K562 (cell line): ENCODE data around the gene ZNF48. TPM values are rescaled to one million over a fixed set of nuclear protein-coding genes. Genes with fewer than 3 reads are reported as not detected.

Source experiments
- BRD9 ChIP-seq: fragments of 450-650 bp; IDR thresholded peaks from 2 replicates; pipeline ENCODE4 v1.6.1; 2018; ENCODE audit warnings: low read depth; ENCODE audit not compliant: partially characterized antibody
- CBX3 ChIP-seq, 2 experiments: IDR thresholded peaks; 1 replicate in 1 of 2; 2 replicates in 1 of 2; pipeline ENCODE4 v1.6.1; 2012; ENCODE audit warnings: inconsistent platforms in 2 of 2, low read length in 2 of 2, borderline replicate concordance in 1 of 2, control low read depth in 1 of 2
- FOXJ2 ChIP-seq: fragments of 200-800 bp; sonication (Bioruptor generic); IDR thresholded peaks from 2 replicates; pipeline ENCODE4 v1.6.1; 2016; ENCODE audit warnings: missing genetic modification characterization, missing compliant biosample characterization
- FOXM1 ChIP-seq, 2 experiments: fragments of 450-650 bp in 1 of 2; sonication (generic) in 1 of 2; formaldehyde crosslinking in 1 of 2; IDR thresholded peaks; 2 replicates each; pipeline versions ENCODE4 v1.6.1 to v1.9.0; 2017 to 2022; ENCODE audit warnings: low read depth in 2 of 2, mild to moderate bottlenecking in 2 of 2, missing genetic modification reagents in 1 of 2, moderate library complexity in 1 of 2
- GABPA ChIP-seq: fragments of 200-800 bp; sonication (Bioruptor generic); conservative IDR thresholded peaks from 2 replicates; pipeline ENCODE4 v1.6.1; 2016; ENCODE audit warnings: low read depth, missing genetic modification characterization, missing compliant biosample characterization
- HBP1 ChIP-seq: fragments of 450-650 bp; formaldehyde crosslinking; IDR thresholded peaks from 2 replicates; pipeline ENCODE4 v1.4.0; 2022; ENCODE audit warnings: missing genetic modification characterization
- HNRNPK ChIP-seq: fragments of 200-400 bp; formaldehyde crosslinking; IDR thresholded peaks from one replicate; pipeline ENCODE4 v1.6.1; 2018; ENCODE audit warnings: mild to moderate bottlenecking, low read depth, low read length; ENCODE audit not compliant: poor library complexity, severe bottlenecking
- MAZ ChIP-seq, 2 experiments: fragments of 450-650 bp in 1 of 2; sonication (generic) in 1 of 2; formaldehyde crosslinking; IDR thresholded peaks in 1 of 2; conservative IDR thresholded peaks in 1 of 2; 2 replicates each; pipeline versions ENCODE4 v1.4.0 to v1.5.0; 2020; ENCODE audit warnings: mild to moderate bottlenecking in 1 of 2, missing genetic modification reagents in 1 of 2
- MNT ChIP-seq, 2 experiments: fragments of 450-650 bp; conservative IDR thresholded peaks; 2 replicates each; pipeline ENCODE4 v1.6.1; 2017; ENCODE audit warnings: mild to moderate bottlenecking in 2 of 2, moderate library complexity in 2 of 2
- NBN ChIP-seq: fragments of 450-650 bp; IDR thresholded peaks from 2 replicates; pipeline ENCODE4 v1.6.1; 2016; ENCODE audit warnings: low read depth, mild to moderate bottlenecking
- PBX2 ChIP-seq, 2 experiments: IDR thresholded peaks in 1 of 2; conservative IDR thresholded peaks in 1 of 2; 2 replicates each; pipeline ENCODE4 v1.6.1; 2016; ENCODE audit warnings: low read depth in 2 of 2, mild to moderate bottlenecking in 1 of 2, missing compliant biosample characterization in 1 of 2, missing genetic modification characterization in 1 of 2, moderate library complexity in 1 of 2
- SNIP1 ChIP-seq: fragments of 450-650 bp; IDR thresholded peaks from 2 replicates; pipeline ENCODE4 v1.7.1; 2017; ENCODE audit warnings: low read depth, mild to moderate bottlenecking
- SP1 ChIP-seq: sonication (generic); formaldehyde crosslinking; IDR thresholded peaks from 2 replicates; pipeline ENCODE4 v1.8.1; 2022; ENCODE audit warnings: mild to moderate bottlenecking, missing genetic modification reagents
- THRA ChIP-seq: fragments of 450-650 bp; IDR thresholded peaks from 2 replicates; pipeline ENCODE4 v1.6.1; 2017; ENCODE audit warnings: mild to moderate bottlenecking, moderate library complexity
- TSC22D4 ChIP-seq: fragments of 450-650 bp; IDR thresholded peaks from 2 replicates; pipeline ENCODE4 v1.6.1; 2016; ENCODE audit warnings: missing genetic modification characterization, missing biosample characterization, control low read depth
- ZNF224 ChIP-seq: sonication (generic); formaldehyde crosslinking; IDR thresholded peaks from 2 replicates; pipeline ENCODE4 v1.8.0; 2022; ENCODE audit warnings: mild to moderate bottlenecking, missing genetic modification reagents
- polyA plus RNA-seq, 8 experiments: library from polyadenylated mRNA; depleted of rRNA in 4 of 8; stranded (reverse) in 5 of 8; unstranded in 3 of 8; fragments of >200 nt; fragmentation: Nextera tagmentation in 2 of 8; fragmentation: Illumina TruSeq in 1 of 8; extraction: Ambion mirVana in 2 of 8; extraction: Trizol in 1 of 8; gene quantifications; 2 replicates each; pipeline versions ENCODE4 v1.2.1 to v1.2.3, GENCODE V29; 2011 to 2014; ENCODE audit warnings: inconsistent platforms in 1 of 8, missing spikeins in 1 of 8
- total RNA-seq, 7 experiments: library from RNA; depleted of rRNA in 6 of 7; stranded (reverse); fragments of >200 nt in 6 of 7; fragmentation: Illumina TruSeq in 2 of 7; extraction: Trizol in 2 of 7; gene quantifications; 2 replicates each; pipeline versions ENCODE4 v1.2.1 to v1.2.3, GENCODE V29; 2011 to 2021; ENCODE audit warnings: low replicate concordance in 1 of 7

The ZNF48 gene
- total and polyA plus RNA-seq, 9 of the 15 experiments (the other 6 are each of a cell fraction or from before 2014, with no cell fraction given), result 0.38 to 11.6 (median 4.7) TPM

GRCh38 chr16:30370456-30371247 is 24.6 kb upstream of the ZNF48 start, which contains the start of gene TBC1D10B (continued):
- TF ChIP-seq PBX2 (CRISPR knock-in tag; IDR thresholded peaks at IDR 0.05; ENCODE audit: low read depth) (peak; percentile 92), PBX2 (tag; conservative IDR thresholded peaks at IDR 0.05; ENCODE audit: low read depth) (peak; percentile 100), FOXJ2 (tag) (0 out of 2 replicates have a peak, but pooled peaks have one; percentile 35), BRD9 (no peak), ZNF224 (CRISPR knock-in tag) (no peak), THRA (no peak), MNT (conservative IDR thresholded peaks at IDR 0.05) (peak in 1 of 2 experiments; percentile 57; a peak in 3 of 4 replicates), SP1 (CRISPR knock-in tag) (peak; percentile 93), MAZ (CRISPR knock-in tag; conservative IDR thresholded peaks at IDR 0.05 in 1 of 2, IDR thresholded peaks at IDR 0.05 in 1 of 2) (peak; percentile 32 to 62; a peak in 2 of 4 replicates), HNRNPK (no peak), CBX3 (IDR thresholded peaks at IDR 0.05; ENCODE audit: borderline replicate concordance in 1 of 2, low read length in 2 of 2) (no peak), TSC22D4 (tag) (no peak), FOXM1 (IDR thresholded peaks at IDR 0.05; ENCODE audit: low read depth) (0 out of 2 replicates have a peak, but pooled peaks have one; percentile 50), FOXM1 (CRISPR knock-in tag; IDR thresholded peaks at IDR 0.05; ENCODE audit: low read depth) (no peak), SNIP1 (no peak), GABPA (tag) (peak; percentile 85), NBN (no peak), HBP1 (CRISPR knock-in tag) (no peak)
